SK-N-MC (cell line): ENCODE data around the gene PTPRM.

Experiments
- EZH2 ChIP-seq: fragments of 200-600 bp; sonication (generic); IDR thresholded peaks from one replicate; pipeline ENCODE4 v1.6.1; 2017; ENCODE audit warnings: antibody characterized with exemption
- POLR2AphosphoS5 ChIP-seq: IDR thresholded peaks from 2 replicates; pipeline ENCODE4 v1.6.1; 2012; ENCODE audit warnings: mild to moderate bottlenecking, low read depth, low read length, borderline replicate concordance

DNA sequence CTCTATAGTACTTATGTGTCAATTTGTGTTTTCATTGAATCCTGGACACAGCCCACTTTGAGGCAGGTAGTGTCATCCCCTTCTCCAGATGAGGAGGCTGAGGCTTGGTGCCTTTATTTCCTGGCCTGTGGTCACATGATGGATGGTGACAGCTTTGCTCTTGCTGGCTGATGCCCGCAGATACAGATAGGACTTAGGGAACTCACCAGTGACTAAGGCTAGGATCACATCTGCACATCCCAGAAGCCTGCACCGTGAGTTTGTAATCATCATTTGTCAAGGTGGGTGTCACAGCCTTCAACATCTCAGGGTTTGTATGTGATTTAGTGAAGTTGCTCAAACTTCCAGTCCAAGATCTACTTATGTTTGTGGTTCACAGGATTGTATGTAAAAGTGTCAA, 747.0 kb downstream of the PTPRM start:
- TF ChIP-seq POLR2AphosphoS5 (no peak), EZH2 (no peak)
